NT2/D1 (cell line): ENCODE results near the gene KIAA1549.

Experiments
- SUZ12 ChIP-seq: IDR thresholded peaks from 2 replicates; pipeline ENCODE4 v1.6.1; 2011; ENCODE audit not compliant: insufficient read length, insufficient read depth; ENCODE audit errors: extremely low read depth
- YY1 ChIP-seq: IDR thresholded peaks from 2 replicates; pipeline ENCODE4 v1.6.1; 2011; ENCODE audit not compliant: insufficient read length, insufficient read depth
- ZNF274 ChIP-seq: IDR thresholded peaks from 2 replicates; pipeline ENCODE4 v1.6.1; 2011; ENCODE audit warnings: mild to moderate bottlenecking, low read depth, low read length

DNA sequence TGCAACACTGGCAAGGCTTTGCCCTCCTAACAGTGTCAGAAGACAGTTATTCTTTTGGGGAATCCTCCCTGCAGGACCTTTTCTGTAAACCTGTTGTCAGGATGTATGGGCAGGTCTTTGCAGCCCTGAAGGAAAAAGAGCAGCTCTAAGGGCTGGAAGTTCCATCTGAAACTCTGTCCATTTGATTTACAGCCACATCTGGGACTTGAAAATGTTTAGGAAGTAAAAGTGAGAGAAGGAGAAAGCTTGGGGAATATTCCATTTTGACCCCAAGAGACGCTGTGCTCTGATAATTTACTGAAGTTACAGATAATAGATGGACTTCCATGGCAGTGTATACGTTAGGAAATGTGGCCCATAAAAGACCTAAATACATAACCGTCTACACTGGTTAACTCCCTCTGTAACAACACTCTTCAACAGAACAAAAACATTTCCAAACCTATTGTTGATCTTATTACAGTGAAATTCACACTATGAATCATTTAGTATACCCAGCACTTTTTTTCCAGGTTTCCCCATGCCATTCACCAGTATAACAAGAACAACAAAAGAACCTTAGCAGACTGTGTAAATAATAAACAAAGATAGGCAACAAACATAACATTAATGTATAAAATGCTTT, 89.1 kb downstream of the KIAA1549 start:
- TF ChIP-seq SUZ12 (no peak), ZNF274 (no peak), YY1 (no peak)
